K562 (cell line): ENCODE data around the gene ROBO3. TPM values are rescaled to one million over a fixed set of nuclear protein-coding genes. Genes with fewer than 3 reads are reported as not detected.
A peak's percentile ranks its signal among the peaks of the same experiment; 100 is the strongest.

Experiments used
- ATAC-seq: fragments of 200-7000 bp; cut with Tn5 transposase; 3 replicates; pipeline ENCODE4 v1.9.1; 2020; ENCODE audit warnings: moderate library complexity
- BruUV-seq: library from RNA; stranded (reverse); fragments of 400-500 nt; replicated peaks from 2 replicates; lab custom pipeline; 2021; lab: Mats Ljungman, UMichigan
- CTCF ChIA-PET: fragments of 300-600 bp; formaldehyde crosslinking; extraction: SDS; loops from one replicate; lab custom pipeline; 2021; ENCODE audit warnings: low intra/inter-chr PET ratio; lab: Yijun Ruan, JAX
- POLR2A ChIA-PET: fragments of 300-600, 350-650 bp; sonication (Branson Sonifier 250); formaldehyde crosslinking; extraction: SDS; loops from one replicate; lab custom pipeline; 2021; ENCODE audit warnings: antibody characterized with exemption, inconsistent platforms; lab: Yijun Ruan, JAX
- DNase-seq, 4 experiments: peaks; one replicate each; pipeline versions ENCODE4 v3.0.0 to v3.0.0-alpha.2; 2011 to 2018; ENCODE audit warnings: low spot score in 3 of 4, mixed read lengths in 3 of 4; ENCODE audit errors: extremely low read depth in 1 of 4
- FAIRE-seq: peaks from 2 replicates; lab custom pipeline; 2011; peaks lifted over from hg19 to GRCh38; lab: Jason Lieb, UNC
- H2AFZ ChIP-seq: 2 replicates; pipeline ENCODE4 v1.6.0; 2011; ENCODE audit warnings: low read depth, low read length, control low read depth, inconsistent platforms
- H3K27ac ChIP-seq: fragments of 200-600 bp; 3 replicates; pipeline ENCODE4 v1.8.0; 2011; ENCODE audit warnings: low read depth, mild to moderate bottlenecking, control low read depth, inconsistent platforms, low read length, moderate library complexity, mixed read lengths; ENCODE audit errors: extremely low read depth
- H3K27me3 ChIP-seq, 2 experiments: fragments of 300-600 bp in 1 of 2; 2 replicates in 1 of 2; 3 replicates in 1 of 2; pipeline versions ENCODE4 v1.6.0 to v1.8.0; 2011; ENCODE audit warnings: inconsistent platforms in 2 of 2, low read length in 2 of 2, mild to moderate bottlenecking in 1 of 2, mixed read lengths in 1 of 2, moderate library complexity in 1 of 2; ENCODE audit not compliant: control insufficient read depth in 2 of 2, insufficient read depth in 2 of 2
- H3K36me3 ChIP-seq: fragments of 300-600 bp; 3 replicates; pipeline ENCODE4 v1.8.0; 2011; ENCODE audit warnings: mild to moderate bottlenecking, low read length, inconsistent platforms; ENCODE audit not compliant: control insufficient read depth, insufficient read depth
- H3K4me1 ChIP-seq, 2 experiments: fragments of 200-600 bp in 1 of 2; replicated peaks in 1 of 2; 2 replicates in 1 of 2; 3 replicates in 1 of 2; pipeline versions ENCODE4 v1.5.1 to v1.8.0; 2011; ENCODE audit warnings: inconsistent platforms in 2 of 2, low read length in 2 of 2, mild to moderate bottlenecking in 1 of 2, mixed read lengths in 1 of 2, moderate library complexity in 1 of 2; ENCODE audit not compliant: control insufficient read depth in 2 of 2, insufficient read depth in 2 of 2
- H3K4me2 ChIP-seq: 2 replicates; pipeline ENCODE4 v1.6.1; 2011; ENCODE audit warnings: low read length, control low read depth, inconsistent platforms, mixed read lengths; ENCODE audit not compliant: insufficient read depth
- H3K4me3 ChIP-seq: fragments of 200-600 bp; sonication (generic), shearing (Covaris generic); 2 replicates; pipeline ENCODE4 v1.5.1; 2016; ENCODE audit warnings: control low read depth, inconsistent platforms
- H3K79me2 ChIP-seq: fragments of 200-600 bp; 3 replicates; pipeline ENCODE4 v1.8.0; 2011; ENCODE audit warnings: low read length, inconsistent platforms; ENCODE audit not compliant: control insufficient read depth, insufficient read depth
- H3K9ac ChIP-seq, 2 experiments: 2 replicates each; pipeline versions ENCODE4 v1.6.0 to v1.6.1; 2011; ENCODE audit warnings: low read depth in 2 of 2, low read length in 2 of 2, control low read depth in 1 of 2, inconsistent platforms in 1 of 2, mild to moderate bottlenecking in 1 of 2, mixed read lengths in 1 of 2; ENCODE audit not compliant: insufficient read depth in 1 of 2
- H3K9me1 ChIP-seq: one replicate; pipeline ENCODE4 v1.6.0; 2011; ENCODE audit warnings: inconsistent platforms, mild to moderate bottlenecking, low read length, moderate library complexity; ENCODE audit not compliant: control insufficient read depth, insufficient read depth
- H3K9me3 ChIP-seq: replicated peaks from 2 replicates; pipeline ENCODE4 v1.5.1; 2011; ENCODE audit warnings: low read depth, low read length, inconsistent platforms; ENCODE audit not compliant: control insufficient read depth, insufficient read depth
- H4K20me1 ChIP-seq: replicated peaks from 2 replicates; pipeline ENCODE4 v1.6.1; 2011; ENCODE audit warnings: low read length, inconsistent platforms, mixed read lengths; ENCODE audit not compliant: control insufficient read depth, insufficient read depth
- KLF10 ChIP-seq: fragments of 250-450 bp; sonication (Bioruptor Pico); IDR thresholded peaks from 2 replicates; pipeline ENCODE4 v1.6.1; 2021; ENCODE audit warnings: matching md5 sums
- MECOM ChIP-seq: fragments of 250-450 bp; sonication (Bioruptor Pico); IDR thresholded peaks from 2 replicates; pipeline ENCODE4 v1.8.0; 2022; ENCODE audit warnings: inconsistent platforms
- RBFOX2 ChIP-seq: fragments of 200-400 bp; formaldehyde crosslinking; IDR thresholded peaks from 2 replicates; pipeline ENCODE4 v1.6.1; 2017; ENCODE audit warnings: low read depth, mild to moderate bottlenecking, low read length, moderate library complexity
- SP2 ChIP-seq: IDR thresholded peaks from 2 replicates; pipeline ENCODE4 v1.6.1; 2011; ENCODE audit warnings: mild to moderate bottlenecking, low read depth, low read length, moderate library complexity; ENCODE audit not compliant: poor library complexity, severe bottlenecking; ENCODE audit errors: extremely low read depth
- WGBS: fragments of 100-300 bp; shearing (Covaris generic); methylation state at CpG from one replicate; pipeline ENCODE4 v1.1.6; 2016; ENCODE audit warnings: low coverage, mixed read lengths; ENCODE audit not compliant: insufficient coverage; ENCODE audit errors: missing lambda C conversion rate; 5-methylcytosine and 5-hydroxymethylcytosine counted together
- in situ Hi-C: fragments of 300-500 bp; cut with MboI; formaldehyde crosslinking; loops from 4 replicates; pipeline ENCODE4 v1.15.0; 2018; ENCODE audit warnings: inconsistent platforms, mixed read lengths
- intact Hi-C: fragments of 100-400 bp; cut with micrococcal nuclease; formaldehyde crosslinking; loops from 2 replicates; pipeline ENCODE4 v1.14.2; 2022
- polyA plus RNA-seq, 8 experiments: library from polyadenylated mRNA; depleted of rRNA in 4 of 8; stranded (reverse) in 5 of 8; unstranded in 3 of 8; fragments of >200 nt; fragmentation: Nextera tagmentation in 2 of 8; fragmentation: Illumina TruSeq in 1 of 8; extraction: Ambion mirVana in 2 of 8; extraction: Trizol in 1 of 8; gene quantifications; 2 replicates each; pipeline versions ENCODE4 v1.2.1 to v1.2.3, GENCODE V29; 2011 to 2014; ENCODE audit warnings: inconsistent platforms in 1 of 8, missing spikeins in 1 of 8
- total RNA-seq, 7 experiments: library from RNA; depleted of rRNA in 6 of 7; stranded (reverse); fragments of >200 nt in 6 of 7; fragmentation: Illumina TruSeq in 2 of 7; extraction: Trizol in 2 of 7; gene quantifications; 2 replicates each; pipeline versions ENCODE4 v1.2.1 to v1.2.3, GENCODE V29; 2011 to 2021; ENCODE audit warnings: low replicate concordance in 1 of 7
- TF ChIP-seq, protein P1 (sequence below): fragments of 450-650 bp; IDR thresholded peaks from 2 replicates; pipeline ENCODE4 v1.6.1; 2016; ENCODE audit warnings: mild to moderate bottlenecking, moderate library complexity
- TF ChIP-seq, protein P2 (sequence below), 3 experiments: IDR thresholded peaks in 2 of 3; conservative IDR thresholded peaks in 1 of 3; 2 replicates each; pipeline ENCODE4 v1.5.1; 2011 to 2012; ENCODE audit warnings: low read length in 3 of 3, mild to moderate bottlenecking in 3 of 3, control low read depth in 2 of 3, improper control_type of control experiment in 1 of 3, inconsistent platforms in 1 of 3, low read depth in 1 of 3, mixed read lengths in 1 of 3, moderate library complexity in 1 of 3; ENCODE audit not compliant: insufficient read depth in 2 of 3

Gene ROBO3
- total and polyA plus RNA-seq, 9 of the 15 experiments (the other 6 are each of a cell fraction or from before 2014, with no cell fraction given) = 0.29 to 1.4 (median 0.97) TPM; not detected in 2

DNA sequence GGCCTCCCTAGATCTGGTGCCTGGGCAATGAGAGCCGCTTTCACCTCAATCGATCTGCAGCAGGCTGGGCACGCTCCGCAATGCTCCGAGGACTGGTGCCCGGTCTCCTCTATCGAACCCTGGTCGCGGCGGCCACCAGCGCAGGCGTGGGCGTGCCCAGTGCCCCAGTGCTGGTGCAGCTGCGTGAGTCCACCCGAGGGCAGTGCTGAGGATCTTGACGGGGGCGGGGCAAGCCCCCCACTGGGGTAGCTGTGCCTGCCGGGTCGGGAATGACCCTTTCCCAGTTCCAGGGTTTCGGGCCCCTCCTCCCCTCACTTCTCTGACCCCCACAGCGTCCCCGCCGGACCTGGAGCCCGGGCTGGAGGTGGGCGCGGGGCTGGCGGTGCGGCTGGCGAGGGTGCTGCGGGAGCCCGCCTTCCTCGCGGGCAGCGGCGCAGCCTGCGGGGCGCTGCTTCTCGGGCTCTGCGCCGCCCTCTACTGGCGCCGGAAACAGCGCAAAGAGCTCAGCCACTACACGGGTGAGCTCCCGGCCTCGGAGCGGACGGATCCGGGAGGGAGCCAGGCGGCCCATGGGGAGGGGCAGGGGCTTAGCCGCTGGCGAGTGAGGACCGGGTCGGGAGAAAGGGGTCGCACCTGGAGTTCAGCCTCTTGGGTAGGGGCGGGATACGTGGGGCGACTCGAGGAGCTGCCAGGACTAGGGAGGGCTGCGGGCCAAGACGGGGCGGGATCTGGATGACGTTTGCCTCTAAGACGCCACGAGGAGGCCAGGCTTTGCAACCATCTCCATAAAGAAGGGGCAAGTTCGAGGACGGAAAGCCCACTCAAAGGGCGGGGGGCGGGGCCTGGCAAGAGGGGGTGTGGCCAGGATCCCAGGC lies 10.9 kb downstream of the ROBO3 start:
- WGBS = 2% methylated on average over 51 of the region's 69 CpGs
- in situ Hi-C loops = no loop called here
- peak overlapping the region; percentile 59 to 93 for H3K9ac ChIP-seq
- peaks cover 0 to 27% of the 10 kb centered on the region in 2 experiments; a peak in 3 of 5 replicates for H3K4me1 ChIP-seq
- no peaks in the 10 kb centered on the region for H4K20me1 ChIP-seq
- CTCF ChIA-PET = interaction anchor here (0.6 to 0.7 kb wide), 2 partner anchors 184 to 1135 kb away, joined by 3 read pairs; partner anchors contain the start of gene ZNF202
- peak; percentile 85 to 88 (median 87) for DNase-seq
- peak; percentile 98 for ATAC-seq
- POLR2A ChIA-PET = interaction anchor here (0.5 to 1.3 kb wide), 4 partner anchors 10 to 1874 kb away, joined by 3 to 5 read pairs (median 3); no protein-coding TSS in a partner anchor
- H2AFZ ChIP-seq = peak overlapping the region; percentile 97
- H3K4me2 ChIP-seq = peak overlapping the region; percentile 82
- intact Hi-C loops = no loop called here
- no TSS peak for BruUV-seq
- peaks cover 15 to 76% of the 10 kb centered on the region in 2 experiments; a peak in 4 of 5 replicates for H3K27me3 ChIP-seq
- no peaks in the 10 kb centered on the region for H3K79me2 ChIP-seq
- H3K27ac ChIP-seq = peak overlapping the region; percentile 66
- peak overlapping the region; percentile 57 for H3K4me3 ChIP-seq
- H3K36me3 ChIP-seq = no peaks in the 10 kb centered on the region
- H3K9me3 ChIP-seq = no peaks in the 10 kb centered on the region
- FAIRE-seq = peak; percentile 73
- H3K9me1 ChIP-seq = no peaks in the 10 kb centered on the region
- TF ChIP-seq, protein P1, sequence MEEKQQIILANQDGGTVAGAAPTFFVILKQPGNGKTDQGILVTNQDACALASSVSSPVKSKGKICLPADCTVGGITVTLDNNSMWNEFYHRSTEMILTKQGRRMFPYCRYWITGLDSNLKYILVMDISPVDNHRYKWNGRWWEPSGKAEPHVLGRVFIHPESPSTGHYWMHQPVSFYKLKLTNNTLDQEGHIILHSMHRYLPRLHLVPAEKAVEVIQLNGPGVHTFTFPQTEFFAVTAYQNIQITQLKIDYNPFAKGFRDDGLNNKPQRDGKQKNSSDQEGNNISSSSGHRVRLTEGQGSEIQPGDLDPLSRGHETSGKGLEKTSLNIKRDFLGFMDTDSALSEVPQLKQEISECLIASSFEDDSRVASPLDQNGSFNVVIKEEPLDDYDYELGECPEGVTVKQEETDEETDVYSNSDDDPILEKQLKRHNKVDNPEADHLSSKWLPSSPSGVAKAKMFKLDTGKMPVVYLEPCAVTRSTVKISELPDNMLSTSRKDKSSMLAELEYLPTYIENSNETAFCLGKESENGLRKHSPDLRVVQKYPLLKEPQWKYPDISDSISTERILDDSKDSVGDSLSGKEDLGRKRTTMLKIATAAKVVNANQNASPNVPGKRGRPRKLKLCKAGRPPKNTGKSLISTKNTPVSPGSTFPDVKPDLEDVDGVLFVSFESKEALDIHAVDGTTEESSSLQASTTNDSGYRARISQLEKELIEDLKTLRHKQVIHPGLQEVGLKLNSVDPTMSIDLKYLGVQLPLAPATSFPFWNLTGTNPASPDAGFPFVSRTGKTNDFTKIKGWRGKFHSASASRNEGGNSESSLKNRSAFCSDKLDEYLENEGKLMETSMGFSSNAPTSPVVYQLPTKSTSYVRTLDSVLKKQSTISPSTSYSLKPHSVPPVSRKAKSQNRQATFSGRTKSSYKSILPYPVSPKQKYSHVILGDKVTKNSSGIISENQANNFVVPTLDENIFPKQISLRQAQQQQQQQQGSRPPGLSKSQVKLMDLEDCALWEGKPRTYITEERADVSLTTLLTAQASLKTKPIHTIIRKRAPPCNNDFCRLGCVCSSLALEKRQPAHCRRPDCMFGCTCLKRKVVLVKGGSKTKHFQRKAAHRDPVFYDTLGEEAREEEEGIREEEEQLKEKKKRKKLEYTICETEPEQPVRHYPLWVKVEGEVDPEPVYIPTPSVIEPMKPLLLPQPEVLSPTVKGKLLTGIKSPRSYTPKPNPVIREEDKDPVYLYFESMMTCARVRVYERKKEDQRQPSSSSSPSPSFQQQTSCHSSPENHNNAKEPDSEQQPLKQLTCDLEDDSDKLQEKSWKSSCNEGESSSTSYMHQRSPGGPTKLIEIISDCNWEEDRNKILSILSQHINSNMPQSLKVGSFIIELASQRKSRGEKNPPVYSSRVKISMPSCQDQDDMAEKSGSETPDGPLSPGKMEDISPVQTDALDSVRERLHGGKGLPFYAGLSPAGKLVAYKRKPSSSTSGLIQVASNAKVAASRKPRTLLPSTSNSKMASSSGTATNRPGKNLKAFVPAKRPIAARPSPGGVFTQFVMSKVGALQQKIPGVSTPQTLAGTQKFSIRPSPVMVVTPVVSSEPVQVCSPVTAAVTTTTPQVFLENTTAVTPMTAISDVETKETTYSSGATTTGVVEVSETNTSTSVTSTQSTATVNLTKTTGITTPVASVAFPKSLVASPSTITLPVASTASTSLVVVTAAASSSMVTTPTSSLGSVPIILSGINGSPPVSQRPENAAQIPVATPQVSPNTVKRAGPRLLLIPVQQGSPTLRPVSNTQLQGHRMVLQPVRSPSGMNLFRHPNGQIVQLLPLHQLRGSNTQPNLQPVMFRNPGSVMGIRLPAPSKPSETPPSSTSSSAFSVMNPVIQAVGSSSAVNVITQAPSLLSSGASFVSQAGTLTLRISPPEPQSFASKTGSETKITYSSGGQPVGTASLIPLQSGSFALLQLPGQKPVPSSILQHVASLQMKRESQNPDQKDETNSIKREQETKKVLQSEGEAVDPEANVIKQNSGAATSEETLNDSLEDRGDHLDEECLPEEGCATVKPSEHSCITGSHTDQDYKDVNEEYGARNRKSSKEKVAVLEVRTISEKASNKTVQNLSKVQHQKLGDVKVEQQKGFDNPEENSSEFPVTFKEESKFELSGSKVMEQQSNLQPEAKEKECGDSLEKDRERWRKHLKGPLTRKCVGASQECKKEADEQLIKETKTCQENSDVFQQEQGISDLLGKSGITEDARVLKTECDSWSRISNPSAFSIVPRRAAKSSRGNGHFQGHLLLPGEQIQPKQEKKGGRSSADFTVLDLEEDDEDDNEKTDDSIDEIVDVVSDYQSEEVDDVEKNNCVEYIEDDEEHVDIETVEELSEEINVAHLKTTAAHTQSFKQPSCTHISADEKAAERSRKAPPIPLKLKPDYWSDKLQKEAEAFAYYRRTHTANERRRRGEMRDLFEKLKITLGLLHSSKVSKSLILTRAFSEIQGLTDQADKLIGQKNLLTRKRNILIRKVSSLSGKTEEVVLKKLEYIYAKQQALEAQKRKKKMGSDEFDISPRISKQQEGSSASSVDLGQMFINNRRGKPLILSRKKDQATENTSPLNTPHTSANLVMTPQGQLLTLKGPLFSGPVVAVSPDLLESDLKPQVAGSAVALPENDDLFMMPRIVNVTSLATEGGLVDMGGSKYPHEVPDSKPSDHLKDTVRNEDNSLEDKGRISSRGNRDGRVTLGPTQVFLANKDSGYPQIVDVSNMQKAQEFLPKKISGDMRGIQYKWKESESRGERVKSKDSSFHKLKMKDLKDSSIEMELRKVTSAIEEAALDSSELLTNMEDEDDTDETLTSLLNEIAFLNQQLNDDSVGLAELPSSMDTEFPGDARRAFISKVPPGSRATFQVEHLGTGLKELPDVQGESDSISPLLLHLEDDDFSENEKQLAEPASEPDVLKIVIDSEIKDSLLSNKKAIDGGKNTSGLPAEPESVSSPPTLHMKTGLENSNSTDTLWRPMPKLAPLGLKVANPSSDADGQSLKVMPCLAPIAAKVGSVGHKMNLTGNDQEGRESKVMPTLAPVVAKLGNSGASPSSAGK = peak; percentile 82
- no peak for TF ChIP-seq MECOM
- TF ChIP-seq RBFOX2 = peak; percentile 87
- TF ChIP-seq, protein P2, sequence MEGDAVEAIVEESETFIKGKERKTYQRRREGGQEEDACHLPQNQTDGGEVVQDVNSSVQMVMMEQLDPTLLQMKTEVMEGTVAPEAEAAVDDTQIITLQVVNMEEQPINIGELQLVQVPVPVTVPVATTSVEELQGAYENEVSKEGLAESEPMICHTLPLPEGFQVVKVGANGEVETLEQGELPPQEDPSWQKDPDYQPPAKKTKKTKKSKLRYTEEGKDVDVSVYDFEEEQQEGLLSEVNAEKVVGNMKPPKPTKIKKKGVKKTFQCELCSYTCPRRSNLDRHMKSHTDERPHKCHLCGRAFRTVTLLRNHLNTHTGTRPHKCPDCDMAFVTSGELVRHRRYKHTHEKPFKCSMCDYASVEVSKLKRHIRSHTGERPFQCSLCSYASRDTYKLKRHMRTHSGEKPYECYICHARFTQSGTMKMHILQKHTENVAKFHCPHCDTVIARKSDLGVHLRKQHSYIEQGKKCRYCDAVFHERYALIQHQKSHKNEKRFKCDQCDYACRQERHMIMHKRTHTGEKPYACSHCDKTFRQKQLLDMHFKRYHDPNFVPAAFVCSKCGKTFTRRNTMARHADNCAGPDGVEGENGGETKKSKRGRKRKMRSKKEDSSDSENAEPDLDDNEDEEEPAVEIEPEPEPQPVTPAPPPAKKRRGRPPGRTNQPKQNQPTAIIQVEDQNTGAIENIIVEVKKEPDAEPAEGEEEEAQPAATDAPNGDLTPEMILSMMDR (IDR thresholded peaks at IDR 0.05 in 2 of 3, conservative IDR thresholded peaks at IDR 0.05 in 1 of 3; ENCODE audit: insufficient read depth in 2 of 3, low read depth in 1 of 3, low read length in 3 of 3) = peak; percentile 80 to 95 (median 80)
- TF ChIP-seq KLF10 (CRISPR knock-in tag) = no peak
- TF ChIP-seq SP2 = no peak
